Activated B cell treated with CpG ODN at 0.5 μM for 24 hours (primary cell): ENCODE measurements around the gene KCNG4. TPM values are rescaled to one million over a fixed set of nuclear protein-coding genes. Genes with fewer than 3 reads are reported as not detected.

Source experiments
- ATAC-seq: fragments of 200-7000 bp; cut with Tn5 transposase; one replicate; pipeline ENCODE4 v1.10.0; 2021; ENCODE audit warnings: low read depth, mild to moderate bottlenecking, moderate library complexity
- CTCF ChIA-PET: fragments of 350-600 bp; sonication (Branson Sonifier 250); formaldehyde crosslinking; loops from one replicate; lab custom pipeline; 2021; ENCODE audit warnings: antibody characterized with exemption; lab: Charles Lee
- POLR2A ChIA-PET: fragments of 350-600 bp; sonication (Branson Sonifier 250); formaldehyde crosslinking; loops from one replicate; lab custom pipeline; 2021; ENCODE audit warnings: antibody characterized with exemption; lab: Charles Lee
- DNase-seq: peaks from one replicate; pipeline ENCODE4 v3.0.0; 2022
- H3K27ac Mint-ChIP-seq: one replicate; pipeline ENCODE4 v1.8.0; 2020; ENCODE audit warnings: mixed read lengths
- H3K27me3 Mint-ChIP-seq: one replicate; pipeline ENCODE4 v1.8.0; 2021; ENCODE audit warnings: mixed read lengths
- H3K36me3 Mint-ChIP-seq: one replicate; pipeline ENCODE4 v1.8.0; 2021; ENCODE audit warnings: low read depth, mixed read lengths
- H3K4me1 Mint-ChIP-seq: one replicate; pipeline ENCODE4 v1.8.0; 2021; ENCODE audit warnings: mixed read lengths
- H3K4me3 Mint-ChIP-seq: one replicate; pipeline ENCODE4 v1.8.0; 2020; ENCODE audit warnings: mild to moderate bottlenecking, mixed read lengths
- H3K9me3 Mint-ChIP-seq: one replicate; pipeline ENCODE4 v1.8.0; 2020; ENCODE audit warnings: mixed read lengths
- intact Hi-C: fragments of 100-400 bp; cut with micrococcal nuclease; formaldehyde crosslinking; loops from one replicate; pipeline ENCODE4 v1.15.1; 2024
- total RNA-seq: library from RNA; stranded (reverse); gene quantifications from 2 replicates; pipeline ENCODE4 v1.2.3, GENCODE V29; 2022
- TF ChIP-seq, protein P1 (sequence below): fragments of 200-600 bp; IDR thresholded peaks from one replicate; pipeline ENCODE4 v1.8.0; 2022; ENCODE audit warnings: antibody characterized with exemption, mild to moderate bottlenecking

The KCNG4 gene
- total RNA-seq, 1 donor from 2014 or later, result not detected

DNA sequence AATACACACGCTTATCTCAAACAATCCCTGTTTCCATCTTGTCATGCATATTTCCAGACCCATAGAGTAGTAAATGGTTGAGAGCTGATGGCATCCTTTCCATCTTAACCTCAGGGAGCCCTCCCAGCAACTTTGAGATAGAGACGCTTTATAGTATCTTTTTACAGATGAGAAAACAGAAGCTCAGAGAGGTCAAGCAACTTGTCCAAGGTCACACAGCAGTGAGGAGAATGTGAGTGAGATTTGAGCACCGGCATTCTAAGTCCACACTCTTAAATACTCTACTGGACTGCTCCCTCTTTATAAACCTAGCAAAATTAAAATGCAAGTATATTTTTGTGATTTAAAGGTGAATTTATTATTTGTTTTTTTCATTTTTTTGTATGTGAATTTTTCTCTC, 19.9 kb upstream of the KCNG4 start:
- peaks cover 2% of the 10 kb centered on the region for H3K9me3 Mint-ChIP-seq
- no peaks in the 10 kb centered on the region for H3K4me1 Mint-ChIP-seq
- no peak for ATAC-seq
- DNase-seq, result no peak
- no peak overlapping the region for H3K27ac Mint-ChIP-seq
- peaks cover 17% of the 10 kb centered on the region for H3K27me3 Mint-ChIP-seq
- POLR2A ChIA-PET, result no interaction called here
- no peak overlapping the region for H3K4me3 Mint-ChIP-seq
- H3K36me3 Mint-ChIP-seq, result no peaks in the 10 kb centered on the region
- CTCF ChIA-PET, result interaction anchor here (1.3 kb wide), 1 partner anchor 17 kb away, joined by 3 read pairs; no protein-coding TSS in a partner anchor
- TF ChIP-seq, protein P1, sequence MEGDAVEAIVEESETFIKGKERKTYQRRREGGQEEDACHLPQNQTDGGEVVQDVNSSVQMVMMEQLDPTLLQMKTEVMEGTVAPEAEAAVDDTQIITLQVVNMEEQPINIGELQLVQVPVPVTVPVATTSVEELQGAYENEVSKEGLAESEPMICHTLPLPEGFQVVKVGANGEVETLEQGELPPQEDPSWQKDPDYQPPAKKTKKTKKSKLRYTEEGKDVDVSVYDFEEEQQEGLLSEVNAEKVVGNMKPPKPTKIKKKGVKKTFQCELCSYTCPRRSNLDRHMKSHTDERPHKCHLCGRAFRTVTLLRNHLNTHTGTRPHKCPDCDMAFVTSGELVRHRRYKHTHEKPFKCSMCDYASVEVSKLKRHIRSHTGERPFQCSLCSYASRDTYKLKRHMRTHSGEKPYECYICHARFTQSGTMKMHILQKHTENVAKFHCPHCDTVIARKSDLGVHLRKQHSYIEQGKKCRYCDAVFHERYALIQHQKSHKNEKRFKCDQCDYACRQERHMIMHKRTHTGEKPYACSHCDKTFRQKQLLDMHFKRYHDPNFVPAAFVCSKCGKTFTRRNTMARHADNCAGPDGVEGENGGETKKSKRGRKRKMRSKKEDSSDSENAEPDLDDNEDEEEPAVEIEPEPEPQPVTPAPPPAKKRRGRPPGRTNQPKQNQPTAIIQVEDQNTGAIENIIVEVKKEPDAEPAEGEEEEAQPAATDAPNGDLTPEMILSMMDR, result no peak
- intact Hi-C loops, result no loop called here

DNA sequence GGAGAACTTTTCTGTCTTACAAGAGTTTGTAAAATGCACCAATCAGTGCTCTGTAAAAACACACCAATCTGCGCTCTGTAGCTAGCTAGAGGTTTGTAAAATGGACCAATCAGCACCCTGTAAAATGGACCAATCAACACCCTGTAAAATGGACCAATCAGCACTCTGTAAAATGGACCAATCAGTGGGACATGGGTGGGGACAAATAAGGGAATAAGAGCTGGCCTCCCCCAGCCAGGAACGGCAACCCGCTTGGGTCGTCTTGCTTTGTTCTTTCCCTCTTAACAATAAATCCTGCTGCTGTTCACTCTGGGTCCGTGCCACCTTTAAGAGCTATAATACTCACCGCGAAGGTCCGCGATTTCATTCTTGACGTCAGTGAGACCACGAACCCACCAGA, 18.5 kb upstream of the KCNG4 start:
- no peak overlapping the region for H3K27ac Mint-ChIP-seq
- H3K4me3 Mint-ChIP-seq, result no peak overlapping the region
- H3K4me1 Mint-ChIP-seq, result no peaks in the 10 kb centered on the region

DNA sequence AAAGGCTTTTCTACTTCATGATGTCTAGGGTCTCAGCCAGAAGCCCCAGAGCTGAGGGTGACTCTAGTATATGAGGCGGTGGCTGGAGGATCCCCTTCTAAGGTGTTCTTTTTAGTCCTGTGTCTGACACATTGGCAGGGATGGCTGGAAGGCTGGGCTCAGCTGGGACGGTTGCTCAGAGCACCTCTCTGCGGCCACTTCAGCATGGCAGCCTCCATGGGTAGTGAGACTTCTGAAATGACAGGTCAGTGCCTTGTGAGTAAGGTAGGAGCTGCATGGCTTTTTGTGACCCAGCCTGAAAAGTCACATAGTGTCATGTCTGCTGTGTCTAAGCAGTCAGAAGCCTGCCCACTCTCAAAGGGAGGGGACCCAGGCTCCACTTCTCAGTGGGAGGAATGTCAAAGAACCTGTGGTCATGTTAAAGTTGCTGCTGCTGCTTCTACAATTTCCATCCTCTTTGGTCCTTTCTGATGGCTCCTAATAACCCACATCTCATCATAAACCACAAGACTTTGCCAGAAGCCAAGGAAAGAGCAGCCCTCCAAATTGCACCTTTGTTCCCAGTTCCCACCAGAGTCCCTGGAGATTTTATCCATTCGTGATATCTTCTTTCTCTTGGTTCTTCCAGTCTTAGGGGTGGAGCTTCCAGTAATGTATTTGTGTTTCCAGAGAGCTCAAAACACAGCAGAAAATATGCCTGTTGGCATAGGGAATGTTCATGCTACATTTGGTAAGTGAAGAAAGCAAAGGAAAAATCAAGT, 15.4 kb upstream of the KCNG4 start:
- no peaks in the 10 kb centered on the region for H3K9me3 Mint-ChIP-seq
- TF ChIP-seq, protein P1, result no peak
- intact Hi-C loops, result no loop called here
- POLR2A ChIA-PET, result no interaction called here
- H3K27ac Mint-ChIP-seq, result no peak overlapping the region
- no peak for ATAC-seq
- H3K4me1 Mint-ChIP-seq, result no peaks in the 10 kb centered on the region
- no peaks in the 10 kb centered on the region for H3K36me3 Mint-ChIP-seq
- H3K27me3 Mint-ChIP-seq, result peaks cover 18% of the 10 kb centered on the region
- no peak for DNase-seq
- CTCF ChIA-PET, result no interaction called here
- H3K4me3 Mint-ChIP-seq, result no peak overlapping the region

More for the DNA sequence above, 18.5 kb upstream of the KCNG4 start:
- Mint-ChIP-seq H3K9me3 (peaks cover 2% of the 10 kb centered on the region), H3K36me3 (no peaks in the 10 kb centered on the region), H3K27me3 (peaks cover 16% of the 10 kb centered on the region)
- ChIA-PET POLR2A (no interaction called here), CTCF (no interaction called here)
- no peak for DNase-seq
- TF ChIP-seq, protein P1, result no peak
- no peak for ATAC-seq
- intact Hi-C loops, result no loop called here

DNA sequence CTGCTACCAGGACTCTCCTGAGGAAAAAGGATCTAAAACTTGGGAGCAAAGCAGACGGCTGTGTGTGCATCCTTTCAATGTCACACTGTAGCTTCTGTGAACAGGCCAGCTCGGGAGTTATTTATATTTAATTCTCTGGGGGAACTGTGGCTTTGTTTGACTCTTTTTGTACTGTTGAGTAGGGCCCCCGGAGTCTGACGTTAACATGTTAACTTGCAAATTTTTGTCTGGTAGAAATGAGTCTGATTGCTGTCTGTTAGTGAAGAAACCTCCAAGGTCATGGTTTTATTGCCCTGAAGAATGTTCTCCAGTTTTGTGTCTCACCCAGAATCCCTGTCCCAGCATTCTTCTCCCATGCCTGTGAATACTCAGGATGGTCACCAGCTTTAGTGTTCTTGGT, 14.2 kb upstream of the KCNG4 start:
- Mint-ChIP-seq H3K4me1 (no peaks in the 10 kb centered on the region), H3K27ac (no peak overlapping the region), H3K36me3 (no peaks in the 10 kb centered on the region), H3K9me3 (no peaks in the 10 kb centered on the region), H3K27me3 (peaks cover 22% of the 10 kb centered on the region), H3K4me3 (no peak overlapping the region)
- ChIA-PET POLR2A (no interaction called here), CTCF (no interaction called here)
- intact Hi-C loops, result no loop called here
- TF ChIP-seq, protein P1, result no peak
- no peak for ATAC-seq
- DNase-seq, result no peak

DNA sequence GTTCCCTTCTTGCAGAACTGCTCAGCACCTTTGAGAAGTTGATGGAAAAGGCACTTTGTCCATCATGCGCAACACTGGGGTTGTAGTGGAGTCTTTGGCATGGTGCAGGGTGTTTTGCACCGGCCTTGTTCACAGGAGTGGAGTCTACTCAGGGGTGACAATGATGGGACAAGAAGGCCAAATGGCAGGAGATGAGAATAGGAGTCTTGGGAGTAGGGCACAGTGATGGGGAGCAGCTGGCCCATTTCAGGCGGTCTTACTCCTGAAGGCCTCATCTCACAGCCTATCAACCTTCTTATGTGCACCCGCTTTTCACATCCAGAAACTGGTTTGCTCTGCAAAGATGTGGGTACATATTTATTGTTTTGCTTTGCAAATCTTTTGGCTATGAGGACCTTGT, 13.4 kb upstream of the KCNG4 start:
- Mint-ChIP-seq H3K36me3 (no peaks in the 10 kb centered on the region), H3K9me3 (no peaks in the 10 kb centered on the region), H3K27ac (no peak overlapping the region), H3K4me3 (no peak overlapping the region), H3K27me3 (peaks cover 22% of the 10 kb centered on the region), H3K4me1 (no peaks in the 10 kb centered on the region)
- ChIA-PET POLR2A (no interaction called here), CTCF (no interaction called here)
- intact Hi-C loops, result no loop called here
- DNase-seq (no peak), ATAC-seq (no peak)
- TF ChIP-seq, protein P1, result no peak
